ENCODE data around the gene FADS1.

The FADS1 gene

GRCh38 chr11:61780581-61781162 lies 36.1 kb downstream of the FADS1 start:
- no peak for DNase-seq (ENCODE audit: extremely low spot score, insufficient read length, low read depth)
- no peak for FAIRE-seq

- DNase-seq (ENCODE audit: extremely low spot score, insufficient read length, low read depth) (no peak), FAIRE-seq (no peak)
Observed at GRCh38 chr11:61779666-61780525, 36.9 kb downstream of the FADS1 start.

GRCh38 chr11:61778920-61779650 lies 37.7 kb downstream of the FADS1 start:
- FAIRE-seq (no peak), DNase-seq (ENCODE audit: extremely low spot score, insufficient read length, low read depth) (no peak)

- DNase-seq (ENCODE audit: extremely low spot score, insufficient read length, low read depth) (no peak), FAIRE-seq (no peak)
Observed at GRCh38 chr11:61778357-61778886, 38.4 kb downstream of the FADS1 start.

- peak; percentile 43 for DNase-seq (ENCODE audit: extremely low spot score, insufficient read length, low read depth)
Observed at GRCh38 chr11:61777234-61778090, 39.3 kb downstream of the FADS1 start.

GRCh38 chr11:61776561-61777075 lies 40.2 kb downstream of the FADS1 start:
- DNase-seq (ENCODE audit: extremely low spot score, insufficient read length, low read depth) (peak; percentile 70), FAIRE-seq (peak; percentile 74)

More at GRCh38 chr11:61777234-61778090, 39.3 kb downstream of the FADS1 start:
- no peak for FAIRE-seq

- no peak for DNase-seq (ENCODE audit: extremely low spot score, insufficient read length, low read depth)
- FAIRE-seq = no peak
Observed at GRCh38 chr11:61775606-61776554, 40.9 kb downstream of the FADS1 start.

GRCh38 chr11:61775106-61775505 lies 41.7 kb downstream of the FADS1 start:
- FAIRE-seq (no peak), DNase-seq (ENCODE audit: extremely low spot score, insufficient read length, low read depth) (no peak)

GRCh38 chr11:61774411-61774810 lies 42.4 kb downstream of the FADS1 start:
- DNase-seq (ENCODE audit: extremely low spot score, insufficient read length, low read depth) (no peak), FAIRE-seq (no peak)

- FAIRE-seq (no peak), DNase-seq (ENCODE audit: extremely low spot score, insufficient read length, low read depth) (no peak)
Observed at GRCh38 chr11:61773809-61774208, 43.0 kb downstream of the FADS1 start.

GRCh38 chr11:61773356-61773755 lies 43.4 kb downstream of the FADS1 start:
- FAIRE-seq (no peak), DNase-seq (ENCODE audit: extremely low spot score, insufficient read length, low read depth) (no peak)

GRCh38 chr11:61771985-61772455 lies 44.8 kb downstream of the FADS1 start:
- FAIRE-seq (no peak), DNase-seq (ENCODE audit: extremely low spot score, insufficient read length, low read depth) (no peak)

GRCh38 chr11:61771195-61771894 lies 45.5 kb downstream of the FADS1 start:
- DNase-seq (ENCODE audit: extremely low spot score, insufficient read length, low read depth) (no peak), FAIRE-seq (no peak)

- DNase-seq (ENCODE audit: extremely low spot score, insufficient read length, low read depth) (no peak), FAIRE-seq (no peak)
Observed at GRCh38 chr11:61769946-61770683, 46.7 kb downstream of the FADS1 start.

- DNase-seq (ENCODE audit: extremely low spot score, insufficient read length, low read depth) = no peak
Observed at GRCh38 chr11:61769169-61769920, 47.5 kb downstream of the FADS1 start.

GRCh38 chr11:61768376-61769076 lies 48.3 kb downstream of the FADS1 start:
- FAIRE-seq = no peak
- DNase-seq (ENCODE audit: extremely low spot score, insufficient read length, low read depth) = no peak

More at GRCh38 chr11:61769169-61769920, 47.5 kb downstream of the FADS1 start:
- FAIRE-seq = no peak

Measured in GM18507 (cell line).